Measurements from ENCODE around the gene MCF2L.

DNA sequence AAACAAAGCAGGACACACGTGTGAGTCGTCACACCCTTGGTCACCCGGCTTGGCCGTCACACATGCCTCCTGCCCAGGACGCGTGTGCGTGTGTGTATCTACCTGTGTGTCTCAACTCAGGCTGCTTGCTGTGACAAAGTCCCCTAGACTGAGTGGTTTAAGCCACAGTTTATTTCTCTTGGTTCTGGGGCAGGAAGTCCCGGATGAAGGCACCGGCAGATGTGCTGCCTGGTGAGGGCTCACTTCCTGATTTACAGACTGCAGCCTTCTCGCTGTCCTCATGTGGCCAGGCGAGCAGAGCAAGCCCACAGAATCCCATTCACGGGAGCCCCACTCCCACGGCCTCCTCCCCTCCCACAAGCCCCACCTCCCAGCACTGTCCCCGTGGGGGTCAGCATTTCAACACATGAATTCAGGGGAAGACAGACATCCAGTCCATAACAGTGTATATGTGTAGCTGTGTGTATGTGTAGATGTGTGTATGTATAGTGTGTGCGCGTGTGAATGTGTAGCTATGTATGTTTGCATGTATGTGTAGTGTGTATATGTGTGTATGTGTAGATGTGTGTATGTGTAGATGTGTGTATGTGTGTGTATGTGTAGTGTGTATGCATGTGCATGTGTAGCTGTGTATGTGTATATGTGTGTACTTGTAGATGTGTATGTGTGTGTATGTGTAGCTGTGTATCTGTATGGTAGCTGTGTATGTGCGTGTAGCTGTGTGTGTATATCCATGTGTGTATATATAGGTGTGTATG lies 51.5 kb downstream of the MCF2L start:
- TF ChIP-seq, protein P1, sequence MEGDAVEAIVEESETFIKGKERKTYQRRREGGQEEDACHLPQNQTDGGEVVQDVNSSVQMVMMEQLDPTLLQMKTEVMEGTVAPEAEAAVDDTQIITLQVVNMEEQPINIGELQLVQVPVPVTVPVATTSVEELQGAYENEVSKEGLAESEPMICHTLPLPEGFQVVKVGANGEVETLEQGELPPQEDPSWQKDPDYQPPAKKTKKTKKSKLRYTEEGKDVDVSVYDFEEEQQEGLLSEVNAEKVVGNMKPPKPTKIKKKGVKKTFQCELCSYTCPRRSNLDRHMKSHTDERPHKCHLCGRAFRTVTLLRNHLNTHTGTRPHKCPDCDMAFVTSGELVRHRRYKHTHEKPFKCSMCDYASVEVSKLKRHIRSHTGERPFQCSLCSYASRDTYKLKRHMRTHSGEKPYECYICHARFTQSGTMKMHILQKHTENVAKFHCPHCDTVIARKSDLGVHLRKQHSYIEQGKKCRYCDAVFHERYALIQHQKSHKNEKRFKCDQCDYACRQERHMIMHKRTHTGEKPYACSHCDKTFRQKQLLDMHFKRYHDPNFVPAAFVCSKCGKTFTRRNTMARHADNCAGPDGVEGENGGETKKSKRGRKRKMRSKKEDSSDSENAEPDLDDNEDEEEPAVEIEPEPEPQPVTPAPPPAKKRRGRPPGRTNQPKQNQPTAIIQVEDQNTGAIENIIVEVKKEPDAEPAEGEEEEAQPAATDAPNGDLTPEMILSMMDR (IDR thresholded peaks at IDR 0.05) = no peak
- no peak for TF ChIP-seq EZH2phosphoT487 (IDR thresholded peaks at IDR 0.05)
